Coronary artery (tissue), 2 donors: ENCODE results near the gene NOL11.
A peak's percentile ranks its signal among the peaks of the same experiment; 100 is the strongest.

Experiments used
- DNase-seq: peaks from one replicate; pipeline ENCODE4 v3.0.0-alpha.2; 2017; ENCODE audit warnings: low spot score
- H3K27ac ChIP-seq, 2 donors: fragments of 200-600 bp; sonication (generic); one replicate each; pipeline ENCODE4 v1.5.1; 2016 to 2019
- H3K4me3 ChIP-seq: fragments of 200-600 bp; sonication (generic); 2 replicates; pipeline ENCODE4 v1.5.1; 2016; ENCODE audit warnings: mild to moderate bottlenecking, moderate library complexity
- CTCF ChIP-seq: fragments of 200-600 bp; sonication (generic); IDR thresholded peaks from one replicate; pipeline ENCODE4 v1.5.1; 2019; ENCODE audit warnings: antibody characterized with exemption

Gene NOL11

DNA sequence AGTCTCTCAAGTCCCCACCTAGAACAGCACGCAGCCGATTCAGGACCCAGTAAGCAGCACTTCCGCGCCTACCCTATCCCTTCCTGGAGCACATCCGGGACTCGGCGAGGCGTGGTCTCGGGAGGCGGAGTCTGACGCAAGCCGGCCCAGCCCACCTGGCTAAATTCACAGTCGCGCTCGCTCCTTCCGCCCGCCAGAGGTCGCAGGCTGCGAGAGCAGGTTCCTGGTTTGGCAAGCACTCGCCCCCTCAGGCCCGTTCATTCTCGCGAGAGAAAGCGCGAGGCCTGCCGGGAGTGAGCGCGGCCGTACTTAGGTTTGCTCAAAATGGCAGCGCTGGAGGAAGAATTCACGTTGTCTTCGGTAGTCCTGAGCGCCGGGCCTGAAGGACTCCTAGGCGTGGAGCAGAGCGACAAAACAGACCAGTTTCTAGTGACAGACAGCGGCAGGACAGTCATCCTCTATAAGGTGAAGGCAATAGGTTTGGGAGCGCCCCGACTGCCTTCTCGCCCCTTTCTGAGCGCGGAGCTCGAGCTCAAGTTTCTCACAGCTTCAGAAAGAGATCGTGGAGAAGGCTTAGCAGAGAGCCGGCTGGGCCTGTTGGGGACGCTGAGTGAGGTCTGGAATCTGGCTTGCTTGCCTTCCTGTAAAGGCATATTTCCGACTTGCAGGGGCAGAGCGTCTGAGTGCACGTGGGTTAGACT lies at the start of gene NOL11:
Gene NOL11 (plus strand): TSS at position 313 of the 701 bp plus-strand sequence. CDS start 12 bp downstream, at position 325.
- DNase-seq: peak; percentile 99
- TF ChIP-seq CTCF: peak; percentile 82
- peak within 1 kb of the TSS; percentile 99 for H3K4me3 ChIP-seq
- peak within 1 kb of the TSS; percentile 78 to 91 for H3K27ac ChIP-seq

GRCh38 chr17:67671493-67671892 lies 46.2 kb upstream of the NOL11 start:
- TF ChIP-seq CTCF: no peak
- no peak for DNase-seq

GRCh38 chr17:67672592-67673335 lies 45.0 kb upstream of the NOL11 start:
- TF ChIP-seq CTCF: no peak
- no peak for DNase-seq
- Histone ChIP-seq H3K4me3 (no peak overlapping the region), H3K27ac (no peak overlapping the region)

More at GRCh38 chr17:67671493-67671892, 46.2 kb upstream of the NOL11 start:
- no peak overlapping the region for H3K27ac ChIP-seq
- no peak overlapping the region for H3K4me3 ChIP-seq

GRCh38 chr17:67675481-67675880 lies 42.3 kb upstream of the NOL11 start:
- Histone ChIP-seq H3K27ac (no peak overlapping the region), H3K4me3 (no peak overlapping the region)
- no peak for DNase-seq
- no peak for TF ChIP-seq CTCF

GRCh38 chr17:67676305-67676704 lies 41.4 kb upstream of the NOL11 start:
- Histone ChIP-seq H3K4me3 (no peak overlapping the region), H3K27ac (no peak overlapping the region)
- no peak for DNase-seq
- no peak for TF ChIP-seq CTCF

DNA sequence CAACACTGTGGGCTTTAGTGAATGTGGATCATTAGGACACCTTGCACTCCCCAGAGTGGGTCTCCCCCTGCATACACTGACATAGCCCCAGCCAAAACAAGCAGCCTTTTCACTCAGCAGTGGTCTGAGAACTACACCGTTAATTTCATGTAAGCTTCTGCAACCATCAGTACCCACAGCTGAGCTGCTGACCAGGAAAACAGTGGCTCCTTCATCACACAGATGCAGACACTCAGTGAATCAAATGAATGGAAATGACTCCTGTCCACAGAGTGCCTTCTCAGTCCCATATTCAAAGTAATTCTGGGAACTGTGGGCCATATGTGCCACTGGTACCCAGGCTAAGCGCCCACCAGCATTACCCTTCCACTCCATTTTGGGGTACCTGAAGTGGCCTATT lies 39.3 kb upstream of the NOL11 start:
- Histone ChIP-seq H3K4me3 (no peak overlapping the region), H3K27ac (no peak overlapping the region)
- no peak for TF ChIP-seq CTCF
- no peak for DNase-seq

GRCh38 chr17:67679225-67679624 lies 38.5 kb upstream of the NOL11 start:
- no peak overlapping the region for H3K4me3 ChIP-seq
- no peak for TF ChIP-seq CTCF
- DNase-seq: no peak
- H3K27ac ChIP-seq: no peak overlapping the region
